GM19438 (cell line): ENCODE data around the gene NUTM1.
A peak's percentile ranks its signal among the peaks of the same experiment; 100 is the strongest.

ENCODE experiments used
- ATAC-seq: cut with Tn5 transposase; IDR thresholded peaks from one replicate; pipeline ENCODE4 v1.9.1; 2021; ENCODE audit warnings: low read depth; ENCODE audit not compliant: unreplicated experiment

Gene NUTM1

GRCh38 chr15:34342737-34343575 is at the start of gene NUTM1, which contains the start of gene NOP10:
Gene NUTM1, plus strand, starts transcription at chr15:34343315. Its CDS starts 382 bp downstream, at chr15:34343697.
Gene NOP10, minus strand, starts transcription at chr15:34343136. Its CDS starts 63 bp downstream, at chr15:34343073.
- peak; percentile 79 for ATAC-seq

DNA sequence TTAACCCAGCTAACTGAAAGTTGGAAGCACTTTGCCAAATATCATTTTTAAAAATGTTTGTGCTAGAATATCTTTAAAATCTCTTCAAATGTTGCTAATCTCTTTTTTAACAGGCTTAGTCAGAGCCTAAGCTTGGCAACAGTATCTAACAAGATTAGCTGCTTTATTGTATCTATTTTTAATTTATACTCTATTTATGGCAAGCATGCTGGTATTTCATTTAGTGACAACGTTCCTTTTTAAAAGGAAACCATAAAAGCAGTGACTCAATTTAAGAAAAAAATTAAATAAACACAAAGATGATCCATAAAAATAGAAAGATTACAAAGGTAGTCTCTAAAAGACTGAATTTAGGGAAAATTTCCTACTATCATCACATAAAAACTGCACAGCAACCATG is 46.1 kb upstream of the NUTM1 start:
- no peak for ATAC-seq

DNA sequence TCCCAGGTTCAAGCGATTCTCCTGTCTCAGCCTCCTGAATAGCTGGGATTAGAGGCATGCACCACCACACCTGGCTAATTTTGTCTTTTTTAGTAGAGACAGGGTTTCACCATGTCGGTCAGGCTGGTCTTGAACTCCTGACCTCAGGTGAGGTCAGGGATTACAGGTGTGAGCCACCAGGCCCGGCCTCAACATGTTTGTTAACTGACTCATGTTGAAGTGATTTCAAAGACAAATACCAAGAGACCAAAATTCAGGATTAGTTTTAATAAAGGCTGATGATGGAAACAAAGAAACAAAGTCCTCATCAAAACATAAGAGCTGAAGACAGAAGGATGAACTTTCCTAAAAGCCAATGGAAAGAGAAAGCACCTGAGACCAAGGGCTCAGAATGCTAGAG is 42.1 kb upstream of the NUTM1 start:
- ATAC-seq: no peak

DNA sequence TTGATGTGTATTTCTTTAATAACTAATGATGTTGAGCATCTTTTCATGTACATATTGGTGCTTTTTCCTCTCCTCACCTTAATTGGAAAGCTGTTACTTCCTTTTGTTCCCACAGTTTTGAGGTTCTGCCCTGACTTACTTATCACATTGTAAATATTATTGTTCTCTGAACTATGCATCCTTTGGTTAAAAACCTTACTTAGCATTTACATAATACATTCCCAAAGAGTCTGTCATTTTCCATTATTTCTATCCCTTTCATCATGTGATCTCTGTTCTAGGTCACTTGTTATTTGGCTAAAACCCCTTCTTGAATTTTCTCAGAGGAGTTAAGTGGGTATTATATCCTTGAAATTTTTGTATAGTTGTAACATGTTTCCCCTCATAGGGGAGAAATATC is 38.5 kb upstream of the NUTM1 start:
- no peak for ATAC-seq

DNA sequence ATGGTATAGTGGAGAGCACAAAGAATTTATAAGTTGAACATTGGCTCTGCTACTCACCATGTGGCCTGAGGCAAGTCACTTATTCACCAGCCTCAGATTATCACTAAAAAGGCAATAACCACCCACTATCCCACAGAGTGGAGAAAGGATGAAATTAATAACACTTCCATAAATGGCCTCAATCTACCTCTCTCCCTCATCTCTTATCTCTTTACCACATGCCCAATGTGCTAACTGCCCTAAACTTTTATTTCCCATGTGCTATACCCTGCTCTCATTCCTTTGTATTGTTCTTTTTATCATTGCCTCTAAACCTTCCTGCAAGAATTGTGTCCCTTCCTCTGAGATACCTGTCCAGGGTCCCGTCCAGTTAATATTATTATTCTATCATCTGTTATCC is 31.6 kb upstream of the NUTM1 start:
- no peak for ATAC-seq

- ATAC-seq: no peak
Observed at GRCh38 chr15:34314491-34315490, 28.3 kb upstream of the NUTM1 start.

GRCh38 chr15:34318277-34319079 is 24.6 kb upstream of the NUTM1 start:
- peak; percentile 84 for ATAC-seq

- ATAC-seq: no peak
Observed at GRCh38 chr15:34323217-34323616, 19.9 kb upstream of the NUTM1 start.

DNA sequence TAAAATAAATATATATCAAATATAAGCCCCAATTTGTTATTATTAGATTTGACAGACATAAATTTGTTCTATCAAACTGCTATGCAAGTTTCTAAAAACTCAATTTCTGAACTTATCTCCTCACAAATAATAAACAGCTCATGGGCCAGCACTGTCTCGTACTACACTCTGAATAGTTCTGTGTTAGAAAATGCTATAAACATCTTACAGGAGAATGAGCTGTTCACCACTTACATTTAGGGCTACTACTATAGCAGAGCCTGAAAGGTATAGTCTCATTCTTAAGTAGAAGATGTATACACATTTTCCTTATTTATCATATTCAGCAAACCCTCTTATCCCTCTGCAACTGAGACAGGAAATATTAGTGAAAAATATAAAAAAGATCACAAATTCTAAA is 18.2 kb upstream of the NUTM1 start:
- ATAC-seq: no peak

GRCh38 chr15:34325368-34325767 is 17.7 kb upstream of the NUTM1 start:
- no peak for ATAC-seq

DNA sequence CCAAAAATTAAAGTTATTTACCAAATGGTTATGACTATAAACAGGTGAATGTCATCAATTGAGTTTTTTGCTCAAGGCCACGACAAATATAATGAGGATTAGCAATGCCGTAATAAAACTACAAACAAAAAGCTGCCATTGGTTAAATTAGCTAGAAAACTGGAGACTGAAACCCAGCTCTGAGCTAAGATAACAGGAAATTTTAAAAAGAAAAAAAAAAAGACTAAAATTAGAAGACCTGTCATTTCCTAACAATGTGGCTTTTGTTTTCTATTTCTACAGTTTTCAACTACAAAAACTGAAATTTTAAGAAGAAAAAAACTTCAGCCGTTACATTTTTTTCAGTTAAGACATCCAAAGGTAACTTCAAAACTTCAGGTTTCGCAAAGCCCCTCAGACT is 15.2 kb upstream of the NUTM1 start:
- ATAC-seq: no peak

DNA sequence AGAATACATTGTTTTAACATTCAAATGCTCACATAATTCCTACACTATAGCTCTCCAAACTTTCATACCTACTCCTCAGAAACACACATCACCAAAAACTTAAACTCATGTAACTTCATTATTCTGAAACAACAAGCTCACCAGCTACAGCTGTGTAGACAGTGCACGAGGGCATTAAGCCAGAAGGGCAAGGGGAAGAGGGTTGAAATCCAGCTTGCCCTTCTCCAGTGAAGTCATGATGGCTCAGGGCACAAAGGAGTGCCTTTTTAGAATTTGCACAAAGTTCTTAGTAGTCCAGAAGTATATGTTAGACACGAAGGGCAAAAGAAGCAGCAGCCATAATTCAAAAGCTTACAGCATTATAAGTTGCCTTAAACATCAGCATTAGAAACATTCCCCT is 14.1 kb upstream of the NUTM1 start:
- ATAC-seq: no peak

DNA sequence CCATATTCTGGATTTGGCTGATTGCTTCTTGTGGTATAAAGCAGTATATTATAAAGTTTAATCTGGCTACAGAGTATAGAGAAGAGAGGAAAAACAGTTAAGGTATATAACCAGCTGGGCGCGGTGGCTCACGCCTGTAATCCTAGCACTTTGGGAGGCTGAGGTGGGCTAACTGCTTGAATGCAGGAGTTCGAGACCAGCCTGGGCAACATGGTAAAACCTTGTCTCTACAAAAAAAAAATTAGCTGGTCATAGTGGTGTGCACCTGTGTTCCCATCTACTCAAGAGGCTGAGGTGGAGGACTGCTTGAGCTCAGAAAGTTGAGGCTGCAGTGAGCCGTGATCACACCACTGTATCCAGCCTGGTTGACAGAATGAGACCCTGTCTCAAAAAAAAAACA is 12.8 kb upstream of the NUTM1 start:
- no peak for ATAC-seq

GRCh38 chr15:34331809-34332208 is 11.3 kb upstream of the NUTM1 start:
- no peak for ATAC-seq

DNA sequence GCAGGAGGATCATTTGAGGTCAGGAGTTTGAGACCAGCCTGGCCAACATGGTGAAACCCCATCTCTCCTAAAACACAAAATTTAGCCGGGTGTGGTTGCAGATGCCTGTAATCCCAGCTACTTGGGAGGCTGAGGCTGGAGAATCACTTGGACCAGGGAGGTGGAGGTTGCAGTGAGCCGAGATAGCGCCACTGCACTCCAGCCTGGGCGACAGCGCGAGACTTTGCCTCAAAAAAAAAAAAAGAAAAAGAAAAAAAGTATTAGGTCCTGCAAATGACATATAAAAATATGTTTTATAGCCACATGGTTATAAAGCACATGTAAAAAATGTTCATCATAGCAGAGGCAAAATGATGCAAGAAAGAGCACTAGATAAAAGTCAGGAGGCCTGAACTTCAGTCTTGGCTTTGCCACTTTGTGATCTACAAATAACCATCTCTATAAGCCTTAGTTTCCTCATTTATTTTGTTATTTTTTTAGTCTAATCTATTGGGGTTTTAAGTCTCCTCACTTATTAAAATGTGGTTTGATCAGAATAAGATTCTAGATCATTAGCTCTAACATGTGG is 10.5 kb upstream of the NUTM1 start:
- ATAC-seq: no peak

GRCh38 chr15:34334672-34335071 is 8.4 kb upstream of the NUTM1 start:
- no peak for ATAC-seq

GRCh38 chr15:34335176-34336032 is 7.7 kb upstream of the NUTM1 start:
- ATAC-seq: no peak

- no peak for ATAC-seq
Observed at GRCh38 chr15:34336231-34336990, 6.7 kb upstream of the NUTM1 start.
